Measurements from ENCODE around the gene KRT33A.
A peak's percentile ranks its signal among the peaks of the same experiment; 100 is the strongest.

The KRT33A gene

GRCh38 chr17:41327411-41328120 is 23.1 kb downstream of the KRT33A start:
- DNase-seq, result no peak

- DNase-seq, result no peak
Observed at GRCh38 chr17:41326173-41327145, 24.2 kb downstream of the KRT33A start.

DNA sequence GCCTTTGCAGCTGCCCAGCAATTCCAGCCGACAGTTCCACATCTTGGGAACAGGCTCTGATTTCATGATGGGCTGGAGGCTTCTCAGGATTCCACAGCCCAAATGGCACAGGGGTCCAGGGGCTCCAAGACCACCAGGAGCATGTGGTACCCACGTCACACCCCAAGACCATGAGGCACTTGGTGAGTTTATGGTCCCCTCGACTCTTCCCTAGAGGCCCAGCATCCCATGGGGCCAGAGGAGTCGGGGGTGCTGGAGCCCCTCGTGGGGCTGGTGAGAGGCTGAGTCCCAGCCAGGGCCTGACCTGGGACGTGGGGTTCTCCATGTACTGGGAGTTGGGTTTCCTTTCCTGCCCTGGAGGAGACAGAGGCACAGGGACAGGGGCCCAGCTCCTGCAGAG is 25.0 kb downstream of the KRT33A start:
- no peak for DNase-seq

DNA sequence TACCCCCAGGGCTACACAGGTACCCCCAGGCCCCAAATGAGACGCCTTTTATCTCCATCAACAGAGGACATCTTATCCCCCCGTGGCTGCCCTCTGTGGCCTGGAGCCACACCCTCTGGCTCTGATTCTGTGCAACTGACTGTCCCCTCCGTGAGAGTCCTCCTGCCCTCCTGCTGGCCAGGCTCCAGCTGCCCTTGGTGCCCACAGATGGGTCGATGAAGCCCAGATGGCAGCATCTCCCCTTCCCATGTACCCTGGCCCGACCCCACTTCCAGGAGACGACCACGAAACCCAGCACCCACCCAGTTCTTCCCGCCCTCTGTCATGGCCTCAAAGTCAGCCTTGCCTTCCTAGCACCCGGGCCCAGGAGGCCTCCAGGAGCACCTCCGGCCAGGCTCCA is 25.5 kb downstream of the KRT33A start:
- no peak for DNase-seq

DNA sequence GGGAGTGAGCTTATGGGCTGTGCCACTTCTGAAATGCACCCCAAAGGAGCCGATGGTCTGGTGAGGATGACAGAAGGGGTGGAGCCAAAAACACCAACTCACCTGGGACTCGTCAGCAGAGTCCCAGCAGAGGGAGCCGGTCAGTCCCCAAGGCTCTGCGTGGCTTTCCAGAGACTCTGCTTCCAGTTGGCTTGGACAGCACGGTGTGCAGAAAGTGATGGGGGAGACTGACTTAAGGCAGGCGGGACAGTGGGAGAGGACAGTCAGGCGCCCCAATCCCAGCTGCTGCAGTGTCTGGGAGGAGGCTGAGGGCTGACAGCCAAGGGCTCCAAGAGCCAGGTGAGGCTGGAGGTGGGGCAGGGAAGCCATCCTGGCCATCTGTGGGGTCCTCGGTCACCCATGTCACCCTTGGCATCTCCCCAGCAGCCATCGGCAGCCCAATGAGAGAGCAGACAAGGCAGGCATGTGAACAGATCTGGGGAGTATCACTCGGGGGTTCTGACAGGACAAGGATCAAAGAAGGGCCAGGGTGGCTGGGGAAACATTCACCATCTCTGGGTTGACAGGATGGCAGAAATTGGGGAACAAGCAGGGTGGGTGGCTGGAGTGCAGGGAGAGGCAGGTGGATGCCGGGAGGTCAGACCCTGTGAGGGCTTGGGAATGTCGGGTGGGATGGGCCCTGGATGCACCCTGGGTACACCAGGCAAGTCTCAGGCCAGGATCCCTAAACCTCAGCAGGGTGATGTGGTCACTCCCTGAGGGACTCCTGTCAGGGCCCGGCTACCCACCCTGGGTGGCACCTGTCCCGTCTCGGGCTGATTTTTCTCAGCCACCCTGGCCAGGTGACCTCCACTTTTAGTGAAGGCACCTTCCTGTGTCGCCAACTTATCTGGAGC is 26.2 kb downstream of the KRT33A start:
- no peak for DNase-seq

- no peak for DNase-seq
Observed at GRCh38 chr17:41322903-41323895, 27.4 kb downstream of the KRT33A start.

- DNase-seq, result no peak
Observed at GRCh38 chr17:41322094-41322902, 28.3 kb downstream of the KRT33A start.

DNA sequence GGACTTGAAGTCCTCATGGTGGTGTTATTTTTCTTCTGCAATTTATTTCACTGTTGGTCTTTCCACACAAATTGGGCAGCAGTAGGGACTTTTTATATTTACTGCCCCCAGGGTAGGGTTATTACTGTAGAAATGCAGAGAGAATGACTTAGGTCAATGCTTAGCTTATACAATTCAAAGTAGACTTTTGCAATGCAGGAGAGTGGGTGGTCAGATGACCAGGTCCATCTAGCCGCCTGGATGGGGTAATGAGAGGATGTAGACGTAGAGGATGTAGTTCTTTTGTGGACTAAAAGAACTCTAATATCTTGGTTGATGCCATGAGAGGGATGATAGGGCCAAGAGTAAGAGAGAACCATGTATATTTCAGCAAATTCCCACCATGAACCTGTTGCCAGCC is 32.4 kb downstream of the KRT33A start:
- no peak for DNase-seq

DNA sequence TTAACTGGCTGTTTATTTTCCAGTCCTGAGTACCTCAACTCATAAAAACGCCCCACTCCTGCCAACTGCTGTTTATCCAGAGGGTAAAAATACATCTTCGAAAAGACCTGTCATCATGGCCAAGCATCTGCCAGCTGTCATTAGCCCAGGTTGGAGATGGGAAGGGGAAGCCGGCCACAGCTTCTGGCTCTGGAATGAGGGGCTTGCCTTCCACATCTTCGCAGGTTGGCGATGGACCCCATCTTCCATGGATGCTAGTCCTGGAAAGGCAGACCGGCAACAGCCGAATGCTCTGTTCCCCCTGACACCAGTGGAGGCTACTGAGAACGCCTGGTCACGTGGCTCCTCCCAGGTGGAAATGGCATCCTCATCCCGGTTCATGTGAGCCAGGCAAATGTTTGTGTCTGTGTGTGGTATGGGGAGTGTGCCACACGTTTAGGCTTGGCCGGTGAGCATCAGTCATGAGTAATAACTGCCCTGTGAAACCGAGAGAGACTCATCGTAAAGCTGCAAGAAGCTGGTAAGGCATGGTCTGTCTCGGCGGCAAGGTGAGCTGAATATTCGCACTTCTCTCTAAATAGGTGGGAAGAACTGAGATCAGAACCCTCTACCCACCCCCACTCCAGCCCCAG is 34.7 kb downstream of the KRT33A start:
- DNase-seq, result no peak

DNA sequence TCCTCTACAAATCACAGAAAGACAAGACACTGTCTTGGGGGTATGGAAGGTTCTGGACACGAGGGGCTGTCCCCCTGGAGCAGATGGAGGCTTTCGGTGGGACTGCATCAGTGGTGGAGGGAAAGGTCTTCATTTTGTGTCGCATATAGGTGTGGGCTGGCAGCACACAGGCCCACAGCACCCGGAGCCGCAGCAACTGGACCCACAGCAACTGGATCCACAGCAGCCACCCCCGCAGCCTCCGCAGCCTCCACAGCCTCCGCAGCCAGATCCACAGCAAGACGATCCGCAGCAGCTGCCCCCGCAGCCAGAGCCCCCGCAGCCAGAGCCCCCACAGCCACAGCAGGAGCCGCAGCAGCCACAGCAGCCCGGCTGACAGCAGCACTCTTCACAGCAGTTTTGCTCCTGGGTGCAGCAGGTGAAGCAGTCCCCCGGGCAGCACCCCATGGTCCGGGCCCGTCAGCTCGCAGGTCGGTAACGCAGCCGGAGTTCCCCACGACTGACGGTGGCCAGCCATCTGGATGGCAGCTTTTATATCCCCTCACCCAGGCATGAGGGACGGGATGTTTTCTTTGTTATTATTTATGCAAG is 35.3 kb downstream of the KRT33A start, which contains the start of gene KRTAP17-1:
Gene KRTAP17-1, minus strand, starts transcription at position 507 of the 591 bp plus-strand sequence. Its CDS starts 60 bp downstream, at position 447.
- no peak for DNase-seq

DNA sequence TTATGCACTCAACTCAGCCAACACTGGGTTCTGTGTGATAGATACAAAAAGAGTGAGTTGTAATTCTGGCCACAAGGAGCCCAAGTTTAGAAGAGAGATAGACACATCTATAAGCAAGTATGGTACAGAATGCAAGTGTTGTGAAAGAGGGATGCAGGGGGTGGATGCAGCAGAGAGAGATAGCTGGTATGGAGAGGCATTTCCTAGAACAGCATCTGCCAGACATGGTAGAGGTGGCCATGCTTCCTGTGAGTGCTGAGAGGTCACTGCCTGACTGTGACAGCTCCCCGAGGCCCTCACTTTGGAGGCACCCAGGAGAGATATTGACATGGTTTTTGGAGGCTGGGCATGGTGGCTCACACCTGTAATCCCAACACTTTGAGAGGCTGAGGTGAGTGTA is 39.5 kb downstream of the KRT33A start:
- DNase-seq, result no peak

DNA sequence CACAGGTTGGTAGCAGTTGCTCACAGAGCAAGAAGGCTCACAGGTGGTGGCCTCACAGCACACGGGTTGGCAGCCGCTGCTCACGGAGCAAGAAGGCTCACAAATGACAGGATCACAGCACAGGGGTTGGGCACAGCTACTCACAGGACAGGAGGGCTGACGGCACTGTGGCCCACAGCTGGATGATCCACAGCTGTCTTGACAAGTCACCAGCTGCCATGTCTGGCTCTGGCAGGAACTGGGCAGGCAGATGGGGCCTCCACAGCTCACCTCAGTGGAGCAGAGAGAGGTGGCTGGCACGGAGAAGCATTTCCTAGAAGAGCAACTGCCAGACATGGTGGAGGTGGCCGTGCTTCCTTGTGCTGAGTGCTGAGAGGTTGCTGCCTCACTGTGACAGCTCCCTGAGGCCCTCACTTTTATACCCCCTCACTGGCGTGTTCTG is 41.7 kb downstream of the KRT33A start, which contains the start of gene KRTAP16-1:
Gene KRTAP16-1, minus strand, starts transcription at position 392 of the 442 bp plus-strand sequence. Its CDS starts 56 bp downstream, at position 336.
- peak; percentile 54 for DNase-seq

- peak; percentile 70 for DNase-seq
Observed at GRCh38 chr17:41308251-41308917, 42.2 kb downstream of the KRT33A start.

GRCh38 chr17:41307647-41308046 is 43.0 kb downstream of the KRT33A start:
- no peak for DNase-seq

DNA sequence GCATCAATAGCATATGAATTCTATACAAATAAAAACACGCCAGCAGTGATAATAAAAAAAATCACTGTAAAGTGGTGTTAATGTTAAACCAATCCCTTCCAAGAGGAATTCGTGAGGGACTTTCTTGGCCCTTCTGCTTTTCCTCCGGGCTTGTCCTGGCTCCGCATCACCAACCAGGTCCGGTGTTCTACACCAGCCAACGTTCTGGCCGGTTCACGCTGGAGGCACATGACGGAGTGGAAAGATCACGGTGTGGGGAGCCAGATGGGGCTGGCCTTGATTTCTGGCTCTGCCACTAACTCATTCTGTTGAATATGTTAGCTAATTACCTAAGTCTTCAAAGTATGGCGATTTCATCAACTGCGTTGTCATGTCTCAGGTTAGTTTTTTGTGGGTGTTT is 46.5 kb downstream of the KRT33A start:
- no peak for DNase-seq

DNA sequence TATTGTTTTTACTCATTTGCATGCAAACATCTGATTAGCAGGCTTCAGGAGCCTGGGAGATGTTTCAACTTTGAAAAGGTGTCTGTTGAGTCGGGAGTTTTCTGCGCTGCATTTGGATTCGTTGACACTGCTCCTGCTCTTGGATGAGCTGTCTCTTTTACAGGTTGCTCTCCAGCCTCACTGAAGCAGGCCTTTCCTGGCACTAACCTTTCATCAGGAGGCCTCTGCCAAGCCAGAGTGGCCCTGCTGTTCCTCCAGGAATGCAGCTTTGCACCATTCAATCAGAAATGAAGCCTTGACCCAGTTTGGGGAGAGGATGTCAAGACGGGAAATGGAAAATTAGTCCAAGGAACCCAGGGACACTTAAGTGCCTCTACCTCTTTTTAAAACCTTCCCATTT is 47.6 kb downstream of the KRT33A start:
- no peak for DNase-seq

GRCh38 chr17:41301916-41302901 is 48.4 kb downstream of the KRT33A start, which contains the start of gene KRTAP29-1:
Gene KRTAP29-1, minus strand, starts transcription at chr17:41302851. Its CDS starts 0 bp downstream, at chr17:41302851.
- DNase-seq, result no peak
